A549 (cell line): ENCODE results near the gene TUBA1B. TPM values are rescaled to one million over a fixed set of nuclear protein-coding genes. Genes with fewer than 3 reads are reported as not detected.
A peak's percentile ranks its signal among the peaks of the same experiment; 100 is the strongest.

Source experiments
- ATAC-seq, 2 experiments: fragments of 200-7000 bp in 1 of 2; fragments of >200 bp in 1 of 2; cut with Nextera tagmentation in 1 of 2; cut with Tn5 transposase in 1 of 2; 3 replicates each; pipeline versions ENCODE4 v1.8.0 to v1.9.1; 2018 to 2020; ENCODE audit warnings: mild to moderate bottlenecking in 1 of 2, moderate library complexity in 1 of 2
- CTCF ChIA-PET: fragments of 300-600 bp; sonication (Branson Sonifier 250); formaldehyde crosslinking; extraction: SDS; loops from one replicate; lab custom pipeline; 2021; ENCODE audit warnings: antibody characterized with exemption, inconsistent platforms; lab: Yijun Ruan, JAX
- POLR2A ChIA-PET: fragments of 350-600 bp; formaldehyde crosslinking; extraction: SDS; loops from one replicate; lab custom pipeline; 2021; ENCODE audit warnings: antibody characterized with exemption, inconsistent platforms; lab: Yijun Ruan, JAX
- DNase-seq, 2 experiments: peaks; one replicate each; pipeline versions ENCODE4 v3.0.0 to v3.0.0-alpha.2; 2011 to 2016; ENCODE audit warnings: low read depth in 1 of 2, low spot score in 1 of 2
- FAIRE-seq: peaks from 2 replicates; lab custom pipeline; 2011; peaks lifted over from hg19 to GRCh38; lab: Jason Lieb, UNC
- H3K27ac ChIP-seq, 2 experiments: fragments of >200 bp; sonication (Bioruptor Twin); formaldehyde crosslinking; 3 replicates each; pipeline ENCODE4 v1.5.1; 2016 to 2017
- H3K4me1 ChIP-seq: fragments of >200 bp; sonication (Bioruptor Twin); formaldehyde crosslinking; 3 replicates; pipeline ENCODE4 v1.6.1; 2016
- H3K4me2 ChIP-seq: fragments of >200 bp; sonication (Bioruptor Twin); formaldehyde crosslinking; 3 replicates; pipeline ENCODE4 v1.6.1; 2016
- H3K4me3 ChIP-seq: fragments of >200 bp; sonication (Bioruptor Twin); formaldehyde crosslinking; 3 replicates; pipeline ENCODE4 v1.5.1; 2016
- H3K9me3 ChIP-seq: fragments of >200 bp; sonication (Bioruptor Twin); formaldehyde crosslinking; 3 replicates; pipeline ENCODE4 v1.6.1; 2016
- CBX2 ChIP-seq: fragments of 200-600 bp; sonication (generic); IDR thresholded peaks from 2 replicates; pipeline ENCODE4 v1.6.1; 2016; ENCODE audit warnings: low read depth, mild to moderate bottlenecking, borderline replicate concordance
- CTCF ChIP-seq: fragments of >200 bp; sonication (Bioruptor Twin); formaldehyde crosslinking; IDR thresholded peaks from 3 replicates; pipeline ENCODE4 v1.5.1; 2016
- EHF ChIP-seq: fragments of 250-450 bp; sonication (Bioruptor Pico); IDR thresholded peaks from 2 replicates; pipeline ENCODE4 v1.5.0; 2020; ENCODE audit warnings: mild to moderate bottlenecking
- FOXS1 ChIP-seq: fragments of 250-450 bp; sonication (Bioruptor Pico); IDR thresholded peaks from 2 replicates; pipeline ENCODE4 v1.5.0; 2020; ENCODE audit warnings: mild to moderate bottlenecking, moderate library complexity
- GATA3 ChIP-seq: IDR thresholded peaks from 2 replicates; pipeline ENCODE4 v1.6.1; 2012; ENCODE audit warnings: borderline replicate concordance
- HDAC2 ChIP-seq: fragments of 200-600 bp; sonication (generic); IDR thresholded peaks from 2 replicates; pipeline ENCODE4 v1.6.1; 2016
- HOXB13 ChIP-seq: fragments of 250-450 bp; sonication (Bioruptor Pico); IDR thresholded peaks from 2 replicates; pipeline ENCODE4 v1.5.0; 2020; ENCODE audit warnings: low read depth, mild to moderate bottlenecking, moderate library complexity
- JUNB ChIP-seq: fragments of >200 bp; sonication (Bioruptor Twin); formaldehyde crosslinking; IDR thresholded peaks from 2 replicates; pipeline ENCODE4 v1.6.1; 2016
- MAX ChIP-seq: IDR thresholded peaks from 2 replicates; pipeline ENCODE4 v1.6.1; 2012
- PBX3 ChIP-seq: IDR thresholded peaks from 2 replicates; pipeline ENCODE4 v1.6.1; 2012
- POLR2A ChIP-seq: IDR thresholded peaks from 2 replicates; pipeline ENCODE4 v1.6.1; 2012; ENCODE audit warnings: mild to moderate bottlenecking, low read length
- RAD21 ChIP-seq, 2 experiments: fragments of >200 bp in 1 of 2; sonication (Bioruptor Twin) in 1 of 2; formaldehyde crosslinking in 1 of 2; IDR thresholded peaks in 1 of 2; conservative IDR thresholded peaks in 1 of 2; 2 replicates in 1 of 2; 3 replicates in 1 of 2; pipeline ENCODE4 v1.6.1; 2012 to 2018; ENCODE audit warnings: inconsistent platforms in 1 of 2
- REST ChIP-seq: fragments of 200-600 bp; sonication (generic); IDR thresholded peaks from 2 replicates; pipeline ENCODE4 v1.6.1; 2016; ENCODE audit warnings: antibody characterized with exemption, mild to moderate bottlenecking, moderate library complexity
- SMC3 ChIP-seq: fragments of >200 bp; sonication (Bioruptor Twin); formaldehyde crosslinking; IDR thresholded peaks from 3 replicates; pipeline ENCODE4 v1.6.1; 2018; ENCODE audit warnings: inconsistent platforms
- SREBF2 ChIP-seq: fragments of 450-650 bp; IDR thresholded peaks from 2 replicates; pipeline ENCODE4 v1.6.1; 2014; ENCODE audit warnings: mild to moderate bottlenecking, moderate library complexity
- TP53 ChIP-seq: fragments of 250-450 bp; sonication (Bioruptor Pico); IDR thresholded peaks from 2 replicates; pipeline ENCODE4 v1.5.0; 2021; ENCODE audit warnings: mild to moderate bottlenecking, moderate library complexity
- ZC3H11A ChIP-seq: fragments of 450-650 bp; IDR thresholded peaks from 2 replicates; pipeline ENCODE4 v1.6.1; 2014; ENCODE audit warnings: antibody characterized with exemption, mild to moderate bottlenecking
- ZFP36 ChIP-seq: fragments of 450-650 bp; IDR thresholded peaks from 2 replicates; pipeline ENCODE4 v1.6.1; 2014; ENCODE audit warnings: borderline replicate concordance; ENCODE audit not compliant: partially characterized antibody
- WGBS: methylation state at CpG from one replicate; pipeline ENCODE4 v1.1.6; 2017; ENCODE audit errors: missing lambda C conversion rate; 5-methylcytosine and 5-hydroxymethylcytosine counted together
- polyA plus RNA-seq, 4 experiments: library from polyadenylated mRNA; depleted of rRNA in 3 of 4; stranded (reverse); fragments of >200 nt; fragmentation: RNase III in 1 of 4; extraction: RNeasy Plus Mini Kit Qiagen cat#74134 plus additional on column Dnase treatment in 1 of 4; gene quantifications; 2 replicates in 3 of 4; 3 replicates in 1 of 4; pipeline ENCODE4 v1.2.3, GENCODE V29; 2011 to 2017

TUBA1B gene
- polyA plus RNA-seq, 2 of the 4 experiments (the other 2 are of a cell fraction): 2,590 to 2,708 TPM

- H3K4me1 ChIP-seq: 0 out of 3 replicates have a peak, but pooled peaks cover 5% of the 10 kb centered on the region
- ATAC-seq: no peak
- POLR2A ChIA-PET: interaction anchor here (0.6 to 0.7 kb wide), 2 partner anchors 136 to 167 kb away, joined by 4 read pairs; no protein-coding TSS in a partner anchor
- no peak for DNase-seq
- H3K4me2 ChIP-seq: no peak overlapping the region
- H3K4me3 ChIP-seq: no peak overlapping the region
- CTCF ChIA-PET: interaction anchor here (0.6 to 18.9 kb wide), 24 partner anchors 11 to 481 kb away, joined by 3 to 166 read pairs (median 5); partner anchors contain the start of genes LMBR1L, RHEBL1 and TUBA1B
- FAIRE-seq: no peak
- H3K27ac ChIP-seq: no peak overlapping the region
- TF ChIP-seq RAD21 (conservative IDR thresholded peaks at IDR 0.05 in 1 of 2, IDR thresholded peaks at IDR 0.05 in 1 of 2) (no peak), REST (no peak)
- TF ChIP-seq, all 56 proteins: peak for 0
- no peaks in the 10 kb centered on the region for H3K9me3 ChIP-seq
- 89% methylated on average over 2 of the region's 2 CpGs for WGBS
These were observed 32.5 kb downstream of the TUBA1B start for GRCh38 chr12:49098703-49099102.

- H3K9me3 ChIP-seq: no peaks in the 10 kb centered on the region
- no peak for FAIRE-seq
- CTCF ChIA-PET: interaction anchor here (0.6 to 18.9 kb wide), 22 partner anchors 11 to 177 kb away, joined by 3 to 166 read pairs (median 5); partner anchors contain the start of genes LMBR1L, RHEBL1 and TUBA1B
- ATAC-seq: peak; percentile 41 to 76; a peak in 4 of 6 replicates
- H3K4me2 ChIP-seq: no peak overlapping the region
- 40% methylated on average over 4 of the region's 4 CpGs for WGBS
- H3K4me3 ChIP-seq: no peak overlapping the region
- no peak overlapping the region for H3K27ac ChIP-seq
- POLR2A ChIA-PET: interaction anchor here (0.6 kb wide), 1 partner anchor 137 kb away, joined by 4 read pairs; no protein-coding TSS in a partner anchor
- DNase-seq: peak; percentile 65 to 74
- H3K4me1 ChIP-seq: 0 out of 3 replicates have a peak, but pooled peaks cover 5% of the 10 kb centered on the region
- TF ChIP-seq SREBF2 (no peak), JUNB (no peak), PBX3 (no peak), ZC3H11A (no peak), HOXB13 (no peak), POLR2A (no peak), SMC3 (peak; percentile 46), CTCF (peak; percentile 69), FOXS1 (no peak), HDAC2 (no peak), CBX2 (no peak), MAX (no peak), TP53 (CRISPR knock-in tag) (no peak), EHF (CRISPR knock-in tag) (no peak), ZFP36 (peak; percentile 42), GATA3 (no peak), RAD21 (conservative IDR thresholded peaks at IDR 0.05 in 1 of 2, IDR thresholded peaks at IDR 0.05 in 1 of 2) (peak; percentile 36 to 49; a peak in 4 of 5 replicates)
These were observed 33.2 kb downstream of the TUBA1B start for GRCh38 chr12:49098035-49098451.
